Sciatic nerve (tissue), 2 donors: ENCODE data around the gene TMEM9. TPM values are rescaled to one million over a fixed set of nuclear protein-coding genes. Genes with fewer than 3 reads are reported as not detected.
A peak's percentile ranks its signal among the peaks of the same experiment; 100 is the strongest.

ENCODE experiments used
- ATAC-seq: fragments of 200-7000 bp; cut with Tn5 transposase; one replicate; pipeline ENCODE4 v1.9.1; 2020; ENCODE audit warnings: mild to moderate bottlenecking, moderate library complexity
- DNase-seq: peaks from one replicate; pipeline ENCODE4 v3.0.0-alpha.2; 2020; ENCODE audit warnings: low spot score
- intact Hi-C: fragments of 100-400 bp; cut with DNase I; formaldehyde crosslinking; loops from one replicate; pipeline ENCODE4 v1.14.2; 2022
- total RNA-seq: library from RNA; stranded (reverse); fragmentation: NEBNext Ultra II Directional; extraction: Animal tissue kit (Norgen Biotek cat#: 25700); gene quantifications from one replicate; pipeline ENCODE4 v1.2.1, GENCODE V29; 2021
- donor health status: DM: no; HTN: no; CAD: no.
- donor health status: DM: no; HTN: no; CAD: no.

The TMEM9 gene
- total RNA-seq, 1 donor from 2014 or later: 42.9 TPM

DNA sequence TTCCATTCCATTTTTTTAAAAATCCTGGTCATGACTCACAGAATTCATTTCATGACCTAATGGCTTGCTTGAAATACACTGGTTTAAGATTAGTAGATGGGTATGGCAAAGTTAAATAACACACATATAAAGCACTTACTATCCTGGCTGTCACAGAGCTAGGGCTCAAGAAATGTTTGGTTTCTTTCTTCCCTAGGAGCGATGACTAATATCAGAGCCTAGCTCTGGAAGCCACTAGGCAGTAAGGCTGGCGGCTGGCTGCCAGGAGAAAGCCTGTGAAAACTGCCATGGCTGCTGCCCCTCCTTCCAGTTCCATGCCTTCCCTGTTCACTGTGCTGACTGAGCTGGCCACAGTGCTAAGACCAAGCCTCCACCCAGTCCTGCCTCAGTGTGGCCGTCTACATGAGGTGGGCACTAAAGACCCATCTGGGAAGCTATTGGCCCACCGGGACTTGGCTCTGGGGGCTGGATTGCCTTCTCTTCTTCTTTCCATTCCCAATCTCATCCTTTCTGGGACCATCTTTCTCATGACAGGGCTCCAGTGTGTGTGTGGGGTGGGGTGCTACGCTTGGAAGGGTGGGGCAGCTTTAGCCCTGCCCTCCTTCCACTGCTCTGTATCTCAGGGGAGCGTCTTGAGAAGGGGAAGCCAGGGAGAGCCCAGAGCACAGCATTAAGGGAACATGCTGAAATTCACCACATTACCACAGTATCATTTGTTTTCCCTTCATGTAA is 16.5 kb downstream of the TMEM9 start:
- intact Hi-C loops: no loop called here
- ATAC-seq: peak; percentile 74
- DNase-seq: peak; percentile 73

DNA sequence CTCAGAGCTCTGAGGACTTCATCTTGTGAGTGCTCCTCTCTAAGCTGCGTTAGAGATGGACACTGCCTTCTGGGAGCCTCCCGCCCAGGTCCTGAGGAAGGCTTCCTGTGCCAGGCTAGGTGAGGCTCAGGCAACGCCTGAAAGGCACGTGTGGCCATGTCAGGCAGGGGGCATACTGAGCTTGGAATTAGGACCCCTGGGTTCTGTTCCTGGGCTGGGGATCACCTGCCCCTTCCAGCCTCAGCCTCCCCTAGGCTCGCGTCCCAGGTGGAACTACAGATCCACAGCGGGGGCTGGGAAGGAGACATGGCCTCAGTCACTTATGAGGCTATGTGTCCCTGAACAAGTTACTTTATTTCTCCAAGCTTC is 17.3 kb downstream of the TMEM9 start:
- intact Hi-C loops: no loop called here
- ATAC-seq (no peak), DNase-seq (no peak)

DNA sequence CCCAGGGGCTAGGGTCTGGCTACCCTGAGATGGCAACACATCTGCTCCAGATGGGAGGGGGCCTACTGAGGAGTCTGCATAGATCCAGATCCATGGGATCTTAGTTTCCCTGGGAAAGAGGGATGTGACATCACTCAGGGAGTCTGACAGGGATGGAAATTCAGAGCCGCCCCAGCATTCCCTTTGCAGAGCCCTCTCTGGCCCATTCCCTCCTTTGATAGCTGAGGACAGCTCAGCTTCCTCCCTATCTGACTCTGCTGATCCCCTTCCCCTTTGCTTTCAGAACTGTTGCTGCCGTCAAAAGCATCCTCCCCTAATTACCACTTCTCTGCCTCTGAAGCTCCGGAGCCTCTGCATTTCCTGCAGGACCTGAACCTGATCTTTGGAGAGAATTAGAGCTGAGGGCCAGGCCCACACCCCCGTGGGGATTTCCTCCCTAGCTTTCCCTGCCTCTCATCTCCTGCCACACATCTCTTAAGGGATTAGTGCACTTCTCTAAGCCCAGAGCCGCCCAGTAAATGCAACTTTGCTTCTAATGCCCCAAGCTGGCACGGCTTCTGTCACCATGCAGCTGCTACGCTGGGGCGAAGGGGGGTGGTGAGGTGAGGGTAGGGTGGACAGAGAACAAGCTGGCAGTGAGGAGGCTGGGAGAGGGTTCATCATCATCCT is 17.8 kb downstream of the TMEM9 start:
- no peak for DNase-seq
- intact Hi-C loops: no loop called here
- no peak for ATAC-seq

DNA sequence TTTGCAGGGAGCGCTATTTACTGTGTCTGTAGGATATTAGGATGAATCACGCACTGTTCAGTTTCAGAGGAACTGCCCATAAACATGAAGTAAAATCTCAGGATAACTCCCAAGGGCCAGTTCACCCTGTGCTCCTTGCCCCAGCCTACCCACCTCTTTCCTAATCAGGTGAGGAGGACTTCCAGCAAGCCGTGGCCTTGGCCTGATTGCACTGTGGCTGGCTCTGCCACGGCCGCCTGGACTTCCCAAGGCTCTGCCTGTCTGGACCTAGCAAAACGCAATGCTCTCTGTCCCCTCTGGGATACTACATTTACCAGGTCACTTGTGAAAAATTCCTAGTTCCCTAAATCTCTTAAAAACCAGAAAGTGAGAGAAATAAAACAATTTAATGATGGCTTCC is 19.9 kb downstream of the TMEM9 start:
- ATAC-seq (no peak), DNase-seq (no peak)
- intact Hi-C loops: no loop called here

DNA sequence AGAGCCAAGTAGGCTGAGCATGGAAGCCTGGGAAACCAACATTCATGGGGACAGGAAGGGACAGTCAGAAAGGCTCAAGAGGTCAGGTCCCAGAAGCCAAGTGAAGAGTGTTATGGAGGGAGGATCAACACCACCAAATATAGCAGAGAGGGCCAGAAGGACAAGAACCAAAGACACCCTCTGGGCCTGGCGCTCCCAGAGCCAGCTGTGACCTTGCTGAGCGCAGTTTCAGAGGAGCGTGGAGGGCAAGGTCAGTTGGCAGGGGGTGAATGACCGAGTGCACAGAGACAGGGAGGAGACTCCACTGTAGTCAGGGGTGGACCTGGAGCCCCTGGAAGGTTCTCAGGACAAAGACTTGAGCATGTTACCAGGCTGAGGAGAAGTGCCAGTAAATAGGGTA is 22.9 kb downstream of the TMEM9 start:
- no peak for DNase-seq
- intact Hi-C loops: no loop called here
- ATAC-seq: no peak

DNA sequence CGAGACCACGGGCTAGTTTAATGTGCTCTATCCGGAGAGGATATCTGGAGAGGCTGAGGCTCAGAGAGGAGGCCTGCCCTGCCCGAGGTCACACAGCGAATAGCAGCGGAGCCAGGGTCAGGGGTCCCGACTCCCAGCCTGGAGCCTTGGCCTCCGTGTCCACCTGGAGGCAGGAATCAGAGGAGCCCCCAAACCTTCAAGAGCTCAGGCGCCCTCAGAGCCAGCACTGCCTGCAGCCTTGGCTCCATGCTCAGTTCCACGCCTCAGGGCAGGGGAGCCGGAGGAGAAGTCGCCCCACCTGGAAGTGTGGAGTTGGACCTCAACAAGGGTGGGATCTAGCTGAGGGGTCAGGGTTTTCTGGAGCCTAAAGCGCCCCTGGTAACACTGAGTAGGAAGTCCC is 25.3 kb downstream of the TMEM9 start:
- no peak for DNase-seq
- intact Hi-C loops: no loop called here
- no peak for ATAC-seq

DNA sequence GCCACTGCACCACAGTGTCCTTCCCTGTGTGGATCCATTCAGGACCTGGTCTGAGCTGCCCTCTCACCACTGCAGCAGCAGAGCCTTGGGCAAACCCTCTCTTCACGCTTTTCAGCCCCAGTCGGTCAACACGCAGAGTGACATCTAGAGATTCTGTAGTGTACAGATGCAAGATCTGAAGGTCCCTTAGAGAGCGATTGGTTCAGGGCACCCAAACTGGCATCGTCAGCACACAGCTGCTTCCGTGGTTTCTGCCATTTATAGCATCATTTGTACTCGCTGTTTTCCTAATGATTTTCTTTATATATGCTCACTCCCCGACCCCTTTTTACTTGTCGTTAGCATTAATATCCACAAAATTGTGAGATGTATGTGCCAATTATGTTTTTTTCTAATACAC is 25.8 kb downstream of the TMEM9 start:
- ATAC-seq: no peak
- intact Hi-C loops: no loop called here
- DNase-seq: no peak

DNA sequence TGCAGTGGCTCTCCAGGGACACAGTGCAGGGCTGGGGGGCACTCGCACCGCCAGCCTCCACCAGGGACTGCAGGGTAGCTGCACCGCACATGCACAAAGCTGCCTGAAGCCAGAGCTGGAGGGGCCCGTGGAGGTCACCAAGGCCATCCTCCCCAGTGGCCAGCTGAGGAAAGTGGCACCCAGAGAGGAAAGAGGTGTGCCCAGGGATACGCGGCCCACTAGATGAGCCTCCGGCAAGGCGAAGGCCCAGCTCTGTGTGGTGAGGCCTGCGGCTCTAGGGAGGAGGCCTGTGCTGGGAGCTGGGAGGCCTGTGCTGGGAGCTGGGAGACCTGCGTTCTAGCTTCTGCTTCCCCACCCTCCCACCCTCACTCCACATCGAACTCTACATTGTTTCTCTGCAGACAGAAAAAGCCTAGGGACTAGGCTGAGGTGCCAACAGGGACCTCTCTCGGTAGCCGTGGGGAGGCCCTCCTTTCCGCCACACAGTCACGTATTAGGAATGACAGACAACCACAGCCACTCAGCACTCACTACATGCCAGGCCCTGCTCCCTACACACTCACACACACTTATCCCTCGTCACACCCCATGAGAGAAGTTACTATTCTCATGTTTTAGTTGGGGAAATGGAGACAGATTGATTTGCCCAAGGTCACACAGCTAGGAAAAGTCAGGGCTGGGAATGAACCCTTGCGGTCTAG is 26.4 kb downstream of the TMEM9 start:
- DNase-seq (no peak), ATAC-seq (no peak)
- intact Hi-C loops: no loop called here

DNA sequence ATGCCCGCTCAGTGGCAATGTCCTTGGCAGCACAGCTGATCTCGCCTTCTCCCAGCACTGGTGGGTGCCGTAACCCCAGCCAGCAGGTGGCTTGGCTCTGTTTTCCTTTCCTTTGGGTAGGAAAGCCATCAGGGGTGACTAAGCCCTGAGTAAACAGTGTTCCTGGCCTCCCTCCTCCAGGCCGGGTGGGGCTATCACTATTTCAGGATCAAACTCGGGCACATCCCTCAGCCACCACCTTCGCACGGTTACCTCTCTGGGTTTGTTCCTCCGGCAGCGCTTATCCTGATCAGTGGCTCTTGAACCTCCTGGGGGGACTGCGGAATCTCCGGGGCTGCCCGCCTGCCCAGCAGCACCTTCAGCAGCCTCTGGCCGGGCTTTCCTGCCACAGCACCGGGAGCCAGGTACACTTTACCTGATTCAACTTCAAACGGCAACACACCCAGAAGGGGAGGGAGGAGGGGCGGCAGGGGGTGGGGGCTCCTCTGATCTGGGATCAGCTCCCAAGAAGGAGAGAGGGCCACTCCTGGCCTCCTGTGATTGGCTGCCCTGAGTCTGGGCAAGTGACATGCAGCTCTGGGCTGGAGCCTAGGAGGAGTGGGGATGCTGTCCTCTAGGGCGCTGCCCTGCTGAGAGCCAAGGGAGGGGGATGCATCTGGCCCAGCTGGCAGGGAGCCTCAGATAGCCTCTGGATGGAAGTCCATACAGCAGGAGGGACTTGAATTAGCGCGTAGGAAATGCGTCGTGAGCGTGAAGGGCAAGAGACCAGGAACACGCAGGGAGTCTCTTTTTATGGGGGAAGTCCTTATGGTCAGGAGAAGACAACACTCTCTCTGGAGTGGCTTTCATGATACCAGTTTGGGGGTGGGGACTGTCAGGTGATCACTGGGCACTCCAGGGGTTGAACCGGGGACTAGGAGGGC is 27.2 kb downstream of the TMEM9 start, which contains the start of gene ASCL5:
Gene ASCL5 (minus strand): TSS at position 353 of the 923 bp plus-strand sequence. CDS start 11,812 bp downstream, outside the sequence.
- intact Hi-C loops: no loop called here
- no peak for DNase-seq
- no peak for ATAC-seq

DNA sequence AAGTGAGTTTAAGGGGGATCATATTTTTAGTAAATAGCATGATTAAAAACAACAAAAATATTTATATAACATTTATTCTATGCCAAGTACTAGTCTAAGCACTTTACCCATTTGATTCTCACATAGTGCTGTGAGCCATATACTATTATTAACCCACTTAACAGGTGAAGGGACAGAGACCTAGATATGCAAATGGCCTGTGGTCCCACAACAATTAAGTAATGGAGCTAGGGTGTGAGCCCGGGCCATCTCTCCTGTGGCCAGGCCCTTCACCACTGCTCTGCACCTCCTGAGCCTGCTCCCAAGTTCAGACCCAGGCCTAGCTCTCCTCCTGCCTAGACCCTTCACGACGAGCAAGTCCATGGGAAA is 27.8 kb downstream of the TMEM9 start:
- DNase-seq (no peak), ATAC-seq (no peak)
- intact Hi-C loops: no loop called here

DNA sequence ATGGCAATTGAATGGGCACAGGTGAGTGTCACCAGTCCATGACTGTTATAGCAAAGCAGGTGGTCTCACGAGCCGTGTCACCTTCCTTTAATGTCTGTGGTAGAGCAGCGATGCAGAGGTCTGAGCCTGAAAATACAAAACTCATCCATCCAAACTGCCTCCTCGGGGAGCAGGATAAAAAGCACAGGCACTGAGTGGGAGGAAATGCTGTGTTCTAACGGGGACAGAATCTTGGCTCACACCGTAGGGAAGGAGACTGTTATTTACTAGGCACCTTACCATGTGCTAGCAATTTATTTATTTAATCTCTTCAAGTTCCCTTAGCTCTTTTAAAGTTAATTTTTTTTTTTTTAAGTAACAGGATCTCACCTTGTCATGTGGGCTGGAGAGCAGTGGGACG is 28.5 kb downstream of the TMEM9 start:
- no peak for DNase-seq
- intact Hi-C loops: no loop called here
- ATAC-seq: no peak

DNA sequence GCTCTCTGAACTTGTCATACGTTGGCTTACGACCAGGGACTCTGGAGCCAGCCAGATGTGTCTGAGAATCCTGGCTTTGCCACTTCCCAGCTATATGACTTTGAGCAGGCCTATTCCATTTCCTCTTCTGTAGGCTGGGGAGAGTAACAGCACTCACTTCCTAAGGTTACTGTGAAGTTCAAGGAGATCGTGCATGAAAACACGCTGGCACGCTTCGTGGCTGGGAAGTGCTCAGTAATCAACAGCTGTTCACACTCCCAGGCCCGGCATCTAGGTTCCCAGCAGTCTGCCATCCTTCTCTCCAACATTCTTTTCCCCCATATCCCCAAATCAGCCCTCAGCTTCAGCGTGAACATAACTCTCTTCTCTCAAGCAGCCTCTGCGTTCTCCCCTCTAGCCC is 29.3 kb downstream of the TMEM9 start:
- intact Hi-C loops: no loop called here
- DNase-seq (no peak), ATAC-seq (no peak)

DNA sequence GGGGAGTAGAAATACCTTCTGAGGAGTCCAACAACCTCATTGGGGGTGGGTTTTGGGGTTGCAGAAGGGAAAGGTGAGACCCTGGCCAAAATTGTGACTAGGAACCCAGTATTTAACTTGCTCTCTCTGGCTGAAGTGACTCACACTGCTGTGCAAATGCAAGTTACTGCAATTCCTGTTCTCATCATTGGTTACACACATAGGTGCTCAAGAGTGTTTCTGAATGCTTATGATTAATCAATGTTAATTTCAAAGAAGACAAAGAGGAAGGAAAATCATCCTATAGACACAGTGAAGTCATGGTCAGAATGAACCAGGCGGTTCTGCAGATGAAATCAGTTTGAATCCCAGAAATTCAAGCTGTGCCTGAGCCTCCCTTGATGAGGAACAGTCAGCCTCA is 30.4 kb downstream of the TMEM9 start:
- no peak for ATAC-seq
- intact Hi-C loops: no loop called here
- no peak for DNase-seq

DNA sequence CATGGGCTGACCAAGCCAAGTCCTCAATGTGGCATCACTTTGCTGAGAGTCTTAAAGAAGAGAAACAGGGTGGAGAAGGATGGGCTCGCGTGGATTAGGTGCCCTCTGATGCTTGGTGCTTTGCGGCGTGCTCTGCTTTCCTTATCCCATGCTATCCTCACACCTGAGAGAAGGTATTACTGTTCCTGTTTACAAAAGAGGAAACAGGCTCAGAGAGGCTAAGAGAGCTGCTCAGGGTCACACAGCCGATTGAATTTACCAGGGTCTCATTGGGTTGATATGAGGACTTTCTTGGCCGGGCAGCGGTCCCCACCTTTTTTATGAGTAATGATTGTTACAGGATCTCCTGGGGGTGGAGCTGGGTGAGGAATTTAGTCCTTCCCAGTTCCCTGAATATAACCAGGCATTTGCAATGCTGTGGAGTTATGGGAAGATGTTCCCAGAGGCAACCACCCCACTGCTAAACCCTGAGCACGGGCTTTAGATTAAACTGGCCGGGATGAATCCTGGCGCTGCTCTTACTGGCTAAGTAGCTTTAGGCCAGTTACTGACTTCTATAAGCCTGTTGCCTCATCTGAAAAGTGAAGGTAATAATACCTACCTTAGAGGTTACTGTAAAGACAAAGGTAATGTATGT is 31.8 kb downstream of the TMEM9 start:
- DNase-seq (no peak), ATAC-seq (no peak)
- intact Hi-C loops: no loop called here

DNA sequence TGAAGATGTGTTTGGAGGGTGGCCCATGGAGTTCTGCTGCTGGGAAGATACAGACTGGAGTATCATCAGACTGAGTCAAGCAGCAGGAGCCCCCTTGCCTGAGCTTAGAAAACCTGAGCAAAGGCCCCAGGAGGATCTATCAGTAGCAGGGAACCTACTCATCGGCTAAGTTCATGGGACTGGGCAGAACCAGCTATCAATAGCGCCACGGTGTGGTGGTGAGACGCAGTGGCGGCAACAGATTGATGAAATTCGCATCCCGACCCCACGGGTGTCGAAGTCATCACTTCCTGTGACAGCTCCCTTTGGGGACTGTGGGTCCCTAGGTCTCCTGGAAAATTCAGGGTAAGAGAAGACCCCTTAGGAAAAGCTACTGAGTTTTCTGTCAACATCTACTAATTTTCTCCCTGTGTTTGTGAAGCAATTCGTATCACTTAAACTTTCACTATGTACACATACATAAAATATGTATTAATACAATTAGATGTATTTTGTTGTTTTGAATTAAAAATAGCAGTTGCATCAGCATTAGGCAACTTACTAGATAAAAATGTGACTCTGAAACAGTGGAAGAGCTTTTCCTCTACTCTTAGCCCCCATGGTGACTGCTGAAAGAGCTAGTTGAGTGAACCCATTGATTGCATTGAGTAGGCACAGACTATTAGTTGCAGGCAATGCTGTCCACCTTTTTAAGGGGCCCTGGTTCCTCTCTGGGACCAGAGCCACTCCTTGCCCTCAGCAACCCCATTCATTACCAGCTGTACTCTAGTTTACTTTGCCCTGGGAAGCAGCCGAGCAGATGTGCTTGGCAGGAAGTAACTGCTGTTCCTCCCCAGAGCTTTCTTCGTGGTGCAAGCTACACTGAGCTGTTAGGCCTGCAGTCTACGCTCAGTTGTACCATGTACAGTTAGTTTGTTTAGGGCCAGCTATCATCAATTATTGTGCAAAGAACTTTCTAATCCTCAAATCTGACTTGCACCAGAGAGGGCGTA is 34.8 kb downstream of the TMEM9 start:
- peak; percentile 59 for ATAC-seq
- intact Hi-C loops: no loop called here
- DNase-seq: no peak

DNA sequence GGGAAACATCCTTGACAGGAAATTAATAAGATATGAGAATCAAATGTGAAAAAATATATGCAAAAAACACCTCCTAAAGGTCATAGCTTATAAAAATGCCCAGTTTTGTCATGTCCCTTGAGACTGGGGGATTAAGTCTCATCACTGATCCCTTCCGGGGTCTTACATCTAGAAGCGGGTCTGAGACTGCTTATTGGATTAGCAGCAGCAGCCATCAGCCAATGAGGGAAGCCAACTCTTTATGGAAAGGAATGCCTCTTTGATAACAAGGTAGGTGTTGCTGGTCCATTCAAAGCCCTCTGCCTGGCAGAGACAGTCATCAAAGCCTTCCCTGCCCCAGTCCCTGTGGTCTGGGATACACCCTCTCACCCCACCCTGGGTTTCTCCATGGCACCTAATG is 38.2 kb downstream of the TMEM9 start:
- DNase-seq: no peak
- no peak for ATAC-seq
- intact Hi-C loops: no loop called here

DNA sequence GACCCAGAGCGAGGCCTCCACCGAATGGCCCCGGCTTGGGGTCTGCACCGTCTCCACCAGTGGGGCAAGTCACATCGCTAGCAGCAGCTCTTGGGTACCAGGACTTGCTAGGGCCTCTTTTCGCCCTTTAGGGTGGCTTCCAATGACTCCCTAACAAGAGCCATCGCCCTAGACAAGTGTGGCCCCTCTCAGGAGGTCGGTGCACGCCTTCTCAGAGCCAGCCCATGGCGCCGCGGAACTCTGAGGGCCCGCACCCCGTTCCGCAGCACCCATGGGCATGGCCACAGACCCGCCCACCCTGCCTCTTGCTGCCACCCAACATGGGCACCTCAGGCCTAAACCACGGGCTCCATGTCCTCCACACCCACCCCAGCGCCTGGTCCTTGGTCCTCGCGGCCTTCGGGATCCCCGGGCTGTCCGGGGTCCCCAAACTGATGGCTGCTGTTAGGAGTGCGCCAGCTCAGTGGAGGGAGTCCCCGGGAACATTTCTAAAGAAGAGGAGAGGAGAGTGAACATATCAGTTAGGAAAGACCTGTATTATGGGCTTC is 38.8 kb downstream of the TMEM9 start:
- ATAC-seq (no peak), DNase-seq (no peak)
- intact Hi-C loops: no loop called here
